Superior temporal gyrus (tissue), 1 donor: ENCODE measurements around the gene RSPH10B.
"Not testable (repeated sequence)": the region's sequence is repeated elsewhere in the genome, so short reads cannot be mapped to it uniquely, and the experiment has no call there.

Experiments
- DNase-seq: peaks from one replicate; pipeline ENCODE4 v3.0.0-alpha.2; 2016; ENCODE audit errors: extremely low spot score

Gene RSPH10B

GRCh38 chr7:5970347-5970911 lies at the start of gene RSPH10B:
Gene RSPH10B, minus strand, starts transcription at chr7:5970689. Its CDS starts 3,573 bp downstream, at chr7:5967116.
- DNase-seq: not testable (repeated sequence)

- no peak for DNase-seq
Observed at GRCh38 chr7:6016653-6016966, 46.1 kb upstream of the RSPH10B start.

DNA sequence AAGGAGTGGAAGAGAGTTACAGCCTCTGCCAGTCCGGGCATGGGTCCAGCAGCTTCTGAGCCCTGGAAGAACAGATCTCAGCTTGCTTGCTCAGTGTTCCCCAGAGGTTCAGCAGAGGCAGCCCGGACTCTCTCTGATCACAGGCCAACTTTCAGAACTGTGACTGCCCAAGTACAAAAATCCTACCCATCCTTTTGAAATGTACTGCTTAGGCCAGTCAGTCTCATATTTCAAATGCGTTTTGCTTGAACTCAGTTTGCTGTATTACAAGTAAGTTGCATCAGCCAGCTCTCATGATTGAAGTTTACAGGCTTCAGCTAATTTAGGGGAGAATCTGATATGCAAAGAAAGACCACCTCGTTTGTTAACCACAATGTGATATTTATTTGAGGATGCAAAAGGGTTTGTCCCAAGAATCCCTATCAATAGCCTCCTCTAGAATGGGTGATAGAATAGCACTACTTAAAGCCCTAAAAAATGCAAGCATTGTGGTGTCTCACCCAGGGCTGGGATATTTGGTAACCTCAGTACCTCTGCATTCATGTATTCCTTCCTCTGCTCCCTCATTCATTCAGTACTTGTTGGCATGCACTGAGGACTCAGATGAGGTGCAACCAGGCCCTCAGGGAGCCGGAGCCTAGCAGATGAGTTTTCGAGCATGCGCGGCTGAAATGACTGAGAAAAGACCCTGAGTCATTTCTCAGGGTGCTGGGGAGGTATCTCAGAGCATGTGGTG lies 45.6 kb upstream of the RSPH10B start:
- DNase-seq: no peak

- DNase-seq: no peak
Observed at GRCh38 chr7:6012355-6013104, 42.0 kb upstream of the RSPH10B start.

DNA sequence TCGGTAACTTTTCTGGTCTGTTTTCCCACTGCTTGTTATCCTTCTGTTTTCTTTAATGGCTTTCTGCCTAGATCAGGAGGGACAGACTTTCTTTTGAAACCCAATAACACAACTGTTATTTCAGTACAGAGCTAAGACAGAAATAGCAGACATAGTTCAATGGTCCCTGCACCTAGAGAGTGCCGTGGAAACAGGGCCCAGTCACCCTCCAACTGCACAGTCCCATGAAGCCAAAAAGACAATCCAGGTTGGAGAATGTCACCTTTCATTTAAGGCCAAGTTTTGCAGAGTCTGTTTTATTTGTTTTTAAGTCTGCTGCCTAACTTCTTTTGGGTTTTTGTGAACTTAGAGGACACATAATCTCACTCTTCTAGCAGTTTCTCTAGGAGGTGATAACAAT lies 41.1 kb upstream of the RSPH10B start:
- DNase-seq: no peak

- DNase-seq: not testable (repeated sequence)
Observed at GRCh38 chr7:6010370-6010769, 39.9 kb upstream of the RSPH10B start.

- DNase-seq: peak; percentile 100
Observed at GRCh38 chr7:6008668-6009611, 38.5 kb upstream of the RSPH10B start, which contains the start of the genes AIMP2 and PMS2. Gene AIMP2, plus strand, starts transcription at chr7:6009272. Its CDS starts 92 bp downstream, at chr7:6009364. Gene PMS2, minus strand, starts transcription at chr7:6009049. Its CDS starts 30 bp downstream, at chr7:6009019.

GRCh38 chr7:6007835-6008590 lies 37.5 kb upstream of the RSPH10B start:
- DNase-seq: not testable (repeated sequence)

- DNase-seq: no peak
Observed at GRCh38 chr7:6007386-6007785, 36.9 kb upstream of the RSPH10B start.

DNA sequence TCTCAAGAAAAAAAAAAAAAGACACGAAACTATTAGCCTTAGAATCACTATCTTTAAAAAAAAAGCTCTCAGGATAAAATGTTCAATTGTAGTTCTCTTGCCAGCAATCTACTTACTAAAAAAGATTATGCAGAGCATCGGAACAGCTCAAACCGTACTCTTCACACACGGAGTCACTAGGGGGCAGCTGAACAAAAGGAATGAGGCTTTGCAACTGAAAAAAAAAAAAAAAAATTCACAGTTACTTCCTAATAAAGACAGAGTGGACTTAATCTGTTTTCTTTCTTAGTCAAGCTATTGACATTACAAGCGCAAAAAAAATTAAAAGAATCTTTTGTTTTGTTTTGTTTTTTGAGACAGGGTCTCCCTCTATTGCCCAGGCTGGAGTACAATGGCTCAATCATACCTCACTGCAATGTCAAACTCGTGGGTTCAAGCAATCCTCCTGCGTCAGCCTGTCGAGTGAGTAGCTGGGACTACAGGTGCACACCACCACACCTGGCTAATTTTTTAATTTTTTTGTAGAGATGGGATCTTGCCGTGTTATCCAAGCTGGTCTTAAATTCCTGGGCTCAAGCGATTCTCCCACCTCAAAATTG lies 26.8 kb upstream of the RSPH10B start:
- peak; percentile 83 for DNase-seq

DNA sequence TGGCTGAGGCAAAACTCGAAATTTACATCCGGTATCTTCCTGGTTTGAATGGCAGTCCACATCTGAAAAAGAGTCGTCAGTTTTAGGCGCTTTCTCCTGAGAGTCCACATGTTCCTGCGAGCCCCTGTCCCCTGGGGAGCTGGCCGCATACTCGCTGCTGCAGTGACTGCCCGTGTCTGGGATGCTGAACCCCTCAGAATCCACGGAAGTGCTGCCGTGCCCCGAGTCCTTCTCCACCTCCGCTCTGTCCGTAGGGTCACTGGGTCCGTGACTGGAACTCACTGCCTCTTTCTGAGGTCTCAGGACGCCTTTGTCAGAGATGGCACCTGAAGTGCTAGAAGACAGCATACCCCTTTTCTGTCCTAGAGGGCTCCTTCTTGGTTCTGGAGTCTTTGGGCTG lies 16.6 kb upstream of the RSPH10B start:
- not testable (repeated sequence) for DNase-seq

- not testable (repeated sequence) for DNase-seq
Observed at GRCh38 chr7:5979680-5980314, 9.3 kb upstream of the RSPH10B start.

GRCh38 chr7:5973580-5973979 lies 3.1 kb upstream of the RSPH10B start:
- not testable (repeated sequence) for DNase-seq

- DNase-seq: not testable (repeated sequence)
Observed at GRCh38 chr7:5963810-5964209, 6.7 kb downstream of the RSPH10B start.

DNA sequence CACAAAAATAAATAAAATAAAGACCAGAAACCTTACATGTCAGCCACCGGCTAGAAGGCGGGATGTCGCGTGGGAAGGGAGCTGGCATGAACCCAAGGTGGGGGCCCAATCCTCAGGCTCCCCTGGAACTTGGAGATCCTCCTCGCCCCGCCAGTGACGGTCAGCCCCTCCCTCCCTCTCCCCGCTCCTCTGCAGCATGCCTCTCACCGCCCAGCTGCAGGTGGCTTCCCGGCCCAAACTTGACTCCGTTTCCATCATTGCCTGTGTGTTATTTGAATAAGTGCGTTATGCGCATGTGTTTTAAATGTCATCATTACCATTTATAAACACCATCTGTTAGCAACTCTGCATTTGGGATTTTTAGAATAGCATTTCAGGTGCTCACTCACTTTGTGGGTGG lies 7.3 kb downstream of the RSPH10B start:
- not testable (repeated sequence) for DNase-seq

DNA sequence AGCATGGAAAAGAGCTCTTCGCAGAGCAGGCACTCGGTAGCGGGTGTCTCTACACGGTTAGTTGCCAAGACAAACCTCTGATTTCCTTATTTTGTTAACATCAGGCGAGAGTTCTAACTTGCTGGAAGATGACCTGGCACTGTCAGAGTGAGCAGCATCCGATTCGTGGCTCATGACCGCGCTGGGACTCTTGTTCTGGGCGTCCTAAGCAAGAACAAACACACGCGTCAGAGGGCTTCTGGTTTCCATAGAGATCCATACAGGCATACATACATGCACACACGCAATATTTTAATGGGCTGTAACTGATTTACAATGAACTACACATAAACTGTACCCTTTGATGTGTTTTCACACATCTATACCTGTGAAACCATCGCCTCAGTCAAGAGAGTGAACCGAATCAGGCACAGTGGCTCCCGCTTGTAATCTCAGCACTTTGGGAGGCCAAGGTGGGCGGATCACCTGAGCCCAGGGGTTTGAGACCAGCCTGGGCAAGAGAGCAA lies 35.5 kb downstream of the RSPH10B start:
- not testable (repeated sequence) for DNase-seq

- not testable (repeated sequence) for DNase-seq
Observed at GRCh38 chr7:5931905-5932644, 38.4 kb downstream of the RSPH10B start.

DNA sequence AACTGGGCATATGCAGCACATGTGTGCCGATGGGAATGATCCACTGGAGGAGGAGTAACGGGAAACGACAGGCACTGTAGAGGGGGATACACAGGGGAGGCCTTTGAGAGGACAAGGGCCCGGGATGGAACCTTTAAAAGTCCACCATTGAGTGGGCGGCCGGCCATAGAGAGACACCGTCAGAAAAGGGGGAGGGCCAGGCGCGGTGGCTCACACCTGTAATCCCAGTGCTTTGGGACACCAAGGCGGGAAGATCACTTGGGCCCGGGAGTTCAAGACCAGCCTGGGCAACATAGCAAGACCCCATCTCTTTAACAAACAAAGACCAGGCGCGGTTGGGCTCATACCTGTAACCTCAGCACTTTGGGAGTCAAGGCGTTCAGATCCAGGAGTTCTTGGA lies 39.2 kb downstream of the RSPH10B start:
- DNase-seq: not testable (repeated sequence)

GRCh38 chr7:5930290-5930689 lies 40.2 kb downstream of the RSPH10B start:
- DNase-seq: not testable (repeated sequence)
